Esophagus muscularis mucosa (tissue), 4 donors: Measurements from ENCODE around the gene LDAF1. TPM values are rescaled to one million over a fixed set of nuclear protein-coding genes. Genes with fewer than 3 reads are reported as not detected.

Experiments used
- DNase-seq: peaks from one replicate; pipeline ENCODE4 v3.0.0-alpha.2; 2017; ENCODE audit errors: extremely low spot score
- H3K27ac ChIP-seq, 4 donors: fragments of 200-600 bp; sonication (generic); replicated peaks in 1 of 4; 1 replicate in 3 of 4; 2 replicates in 1 of 4; pipeline ENCODE4 v1.5.1; 2016 to 2019; ENCODE audit warnings: mild to moderate bottlenecking in 1 of 4
- H3K27me3 ChIP-seq, 4 donors: fragments of 200-600 bp; sonication (generic); one replicate each; pipeline versions ENCODE4 v1.5.1 to v1.6.0; 2016 to 2019
- H3K36me3 ChIP-seq, 4 donors: fragments of 200-600 bp; sonication (generic); one replicate each; pipeline ENCODE4 v1.5.1; 2016 to 2019
- H3K4me1 ChIP-seq, 4 donors: fragments of 200-600 bp; sonication (generic); one replicate each; pipeline ENCODE4 v1.5.1; 2016 to 2019
- H3K4me3 ChIP-seq, 4 donors: fragments of 200-600 bp; sonication (generic); 1 replicate in 2 of 4; 2 replicates in 2 of 4; pipeline ENCODE4 v1.5.1; 2016 to 2019; ENCODE audit warnings: mild to moderate bottlenecking in 4 of 4, moderate library complexity in 1 of 4
- H3K9me3 ChIP-seq, 4 donors: fragments of 200-600 bp; sonication (generic); 1 replicate in 3 of 4; 2 replicates in 1 of 4; pipeline ENCODE4 v1.5.1; 2016 to 2019
- EP300 ChIP-seq: sonication (generic); formaldehyde crosslinking; IDR thresholded peaks from one replicate; pipeline ENCODE4 v1.6.1; 2017; ENCODE audit warnings: antibody characterized with exemption
- POLR2A ChIP-seq: fragments of 450-650 bp; IDR thresholded peaks from one replicate; pipeline ENCODE4 v1.6.1; 2017; ENCODE audit warnings: antibody characterized with exemption, moderate library complexity, mild to moderate bottlenecking, low read depth
- POLR2AphosphoS5 ChIP-seq, 2 donors: sonication (generic); formaldehyde crosslinking; IDR thresholded peaks; one replicate each; pipeline ENCODE4 v1.6.1; 2017; ENCODE audit warnings: antibody characterized with exemption in 2 of 2
- WGBS: methylation state at CpG from one replicate; pipeline ENCODE4 v1.1.5; 2018; 5-methylcytosine and 5-hydroxymethylcytosine counted together
- intact Hi-C: fragments of 100-400 bp; cut with DNase I; formaldehyde crosslinking; loops from one replicate; pipeline ENCODE4 v1.15.1; 2023
- total RNA-seq, 4 donors: library from RNA; depleted of rRNA; stranded (reverse); fragments of >200 nt; gene quantifications; one replicate each; pipeline versions ENCODE4 v1.1.0 to v1.2.1, GENCODE V29; 2016
- TF ChIP-seq, protein P1 (sequence below), 3 experiments: fragments of 200-600 bp in 2 of 3; fragments of 450-650 bp in 1 of 3; sonication (generic) in 2 of 3; IDR thresholded peaks; one replicate each; pipeline ENCODE4 v1.5.1; 2017 to 2019; ENCODE audit warnings: antibody characterized with exemption in 3 of 3, mild to moderate bottlenecking in 2 of 3, moderate library complexity in 1 of 3

The LDAF1 gene
- total RNA-seq, 4 donors from 2014 or later = 98.7 to 208 (median 141) TPM

DNA sequence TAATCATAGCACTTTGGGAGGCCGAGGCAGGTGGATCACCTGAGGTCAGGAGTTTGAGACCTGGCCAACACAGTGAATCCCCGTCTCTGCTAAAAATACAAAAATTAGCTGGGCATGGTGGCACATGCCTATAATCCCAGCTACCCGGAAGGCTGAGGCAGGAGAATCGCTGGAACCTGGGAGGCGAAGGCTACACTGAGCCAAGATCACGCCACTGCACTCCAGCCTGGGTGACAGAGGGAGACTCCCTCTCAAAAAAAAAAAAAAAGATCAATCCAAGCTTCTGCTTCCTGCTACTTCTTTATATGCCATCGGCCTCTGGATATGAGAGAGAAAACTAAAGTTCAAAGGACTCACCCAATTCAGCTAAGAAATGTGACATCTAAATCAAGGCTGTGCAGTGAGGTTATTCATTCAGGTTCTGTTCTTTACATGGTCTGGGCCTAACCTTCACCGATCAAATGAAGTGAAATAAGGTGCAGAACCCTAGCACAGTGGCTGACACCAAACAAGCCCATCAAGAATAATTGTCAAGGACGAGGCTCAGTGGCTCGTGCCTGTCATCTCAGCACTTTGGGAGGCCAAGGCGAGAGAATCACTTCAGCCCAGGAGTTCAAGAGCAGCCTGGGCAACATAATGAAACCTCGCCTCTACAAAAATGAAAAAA, 27.3 kb downstream of the LDAF1 start:
- TF ChIP-seq, protein P1, sequence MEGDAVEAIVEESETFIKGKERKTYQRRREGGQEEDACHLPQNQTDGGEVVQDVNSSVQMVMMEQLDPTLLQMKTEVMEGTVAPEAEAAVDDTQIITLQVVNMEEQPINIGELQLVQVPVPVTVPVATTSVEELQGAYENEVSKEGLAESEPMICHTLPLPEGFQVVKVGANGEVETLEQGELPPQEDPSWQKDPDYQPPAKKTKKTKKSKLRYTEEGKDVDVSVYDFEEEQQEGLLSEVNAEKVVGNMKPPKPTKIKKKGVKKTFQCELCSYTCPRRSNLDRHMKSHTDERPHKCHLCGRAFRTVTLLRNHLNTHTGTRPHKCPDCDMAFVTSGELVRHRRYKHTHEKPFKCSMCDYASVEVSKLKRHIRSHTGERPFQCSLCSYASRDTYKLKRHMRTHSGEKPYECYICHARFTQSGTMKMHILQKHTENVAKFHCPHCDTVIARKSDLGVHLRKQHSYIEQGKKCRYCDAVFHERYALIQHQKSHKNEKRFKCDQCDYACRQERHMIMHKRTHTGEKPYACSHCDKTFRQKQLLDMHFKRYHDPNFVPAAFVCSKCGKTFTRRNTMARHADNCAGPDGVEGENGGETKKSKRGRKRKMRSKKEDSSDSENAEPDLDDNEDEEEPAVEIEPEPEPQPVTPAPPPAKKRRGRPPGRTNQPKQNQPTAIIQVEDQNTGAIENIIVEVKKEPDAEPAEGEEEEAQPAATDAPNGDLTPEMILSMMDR (IDR thresholded peaks at IDR 0.05) = no peak
- TF ChIP-seq POLR2A (no peak), EP300 (no peak), POLR2AphosphoS5 (IDR thresholded peaks at IDR 0.05) (no peak)
- H3K4me1 ChIP-seq = peaks cover 0 to 9% (median 7%) of the 10 kb centered on the region in 4 donors
- intact Hi-C loops = loop anchor here (5.0 to 10.0 kb wide), 2 partner anchors 92 to 369 kb away; partner anchors contain the start of gene CRYM
- H3K4me3 ChIP-seq = no peak overlapping the region
- H3K27ac ChIP-seq = no peak overlapping the region
- WGBS = 89% methylated on average over 12 of the region's 12 CpGs
- no peaks in the 10 kb centered on the region for H3K9me3 ChIP-seq
- DNase-seq = no peak
- no peaks in the 10 kb centered on the region for H3K27me3 ChIP-seq
- H3K36me3 ChIP-seq = peaks cover 13 to 24% (median 19%) of the 10 kb centered on the region in 4 donors

DNA sequence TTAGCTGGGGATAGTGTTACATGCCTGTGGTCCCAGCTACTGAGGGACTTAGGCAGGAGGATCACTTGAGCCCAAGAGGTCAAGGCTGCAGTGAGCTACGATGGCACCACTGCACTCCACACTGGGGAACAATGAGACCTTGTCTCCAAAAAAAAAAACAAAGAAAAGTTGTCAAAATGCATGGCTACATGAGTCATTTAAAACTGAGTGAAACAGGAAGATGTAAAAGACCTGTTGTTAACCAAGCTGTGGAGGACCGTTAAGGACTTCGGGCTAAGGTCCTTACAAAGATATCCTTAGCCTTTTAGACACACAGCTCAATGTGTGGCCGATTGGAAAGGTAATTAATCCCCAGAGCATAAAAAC, 27.8 kb downstream of the LDAF1 start:
- peaks cover 8 to 19% (median 13%) of the 10 kb centered on the region in 4 donors for H3K36me3 ChIP-seq
- DNase-seq = no peak
- H3K4me3 ChIP-seq = no peak overlapping the region
- H3K4me1 ChIP-seq = peaks cover 0 to 9% (median 7%) of the 10 kb centered on the region in 4 donors
- H3K27me3 ChIP-seq = no peaks in the 10 kb centered on the region
- 63% methylated on average over 4 of the region's 4 CpGs for WGBS
- H3K27ac ChIP-seq = no peak overlapping the region
- intact Hi-C loops = loop anchor here (5.0 to 10.0 kb wide), 2 partner anchors 91 to 368 kb away; partner anchors contain the start of gene CRYM
- TF ChIP-seq POLR2A = no peak
- TF ChIP-seq POLR2AphosphoS5 (IDR thresholded peaks at IDR 0.05) = no peak
- TF ChIP-seq EP300 = no peak
- TF ChIP-seq, protein P1 (IDR thresholded peaks at IDR 0.05) = no peak
- no peaks in the 10 kb centered on the region for H3K9me3 ChIP-seq

DNA sequence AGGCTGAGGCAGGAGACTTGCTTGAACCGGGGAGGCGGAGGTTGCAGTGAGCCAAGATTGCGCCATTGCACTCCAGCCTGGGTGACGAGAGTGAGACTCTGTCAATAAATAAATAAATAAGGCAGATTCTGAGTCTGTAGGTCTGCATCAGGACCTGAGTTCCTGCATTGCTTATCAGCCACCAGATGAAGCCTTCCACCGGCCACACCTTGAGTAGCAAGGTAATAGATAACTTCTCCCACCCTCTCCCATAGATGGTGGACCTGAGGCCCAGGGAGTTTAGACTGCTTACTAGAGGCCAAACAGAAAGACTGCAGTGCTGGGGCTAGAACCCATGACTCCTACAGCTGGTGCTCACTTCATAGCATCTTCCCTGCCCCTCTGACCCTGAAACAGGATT, 30.8 kb downstream of the LDAF1 start:
- Histone ChIP-seq H3K4me1 (peaks cover 0 to 9% (median 7%) of the 10 kb centered on the region in 4 donors), H3K4me3 (no peak overlapping the region), H3K27ac (no peak overlapping the region), H3K9me3 (no peaks in the 10 kb centered on the region), H3K36me3 (no peaks in the 10 kb centered on the region), H3K27me3 (no peaks in the 10 kb centered on the region)
- intact Hi-C loops = loop anchor here (2.0 to 10.0 kb wide), 3 partner anchors 88 to 365 kb away; partner anchors contain the start of gene CRYM
- no peak for DNase-seq
- 85% methylated on average over 5 of the region's 5 CpGs for WGBS
- no peak for TF ChIP-seq POLR2AphosphoS5 (IDR thresholded peaks at IDR 0.05)
- no peak for TF ChIP-seq POLR2A
- TF ChIP-seq, protein P1 (IDR thresholded peaks at IDR 0.05) = no peak
- TF ChIP-seq EP300 = no peak

DNA sequence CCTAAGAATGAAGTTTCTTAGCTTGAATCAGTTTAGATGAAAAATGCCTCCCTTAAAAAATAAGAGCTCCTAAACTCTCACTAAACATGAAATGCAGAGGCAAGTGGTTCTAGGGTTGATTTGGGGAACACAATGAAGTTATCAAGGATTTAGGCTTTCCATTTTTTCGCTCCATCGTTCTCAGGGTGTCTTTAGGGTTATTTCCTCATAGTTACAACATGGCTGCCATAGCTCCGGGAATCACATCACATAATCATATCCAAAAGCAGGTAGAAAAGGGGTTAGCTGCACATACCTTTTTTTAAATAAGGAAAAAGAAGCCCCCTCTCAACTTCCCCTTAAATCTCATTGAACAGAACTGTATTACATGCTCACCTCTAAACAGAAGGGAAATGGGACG, 31.5 kb downstream of the LDAF1 start:
- Histone ChIP-seq H3K4me1 (peaks cover 0 to 9% (median 7%) of the 10 kb centered on the region in 4 donors), H3K4me3 (no peak overlapping the region), H3K27me3 (no peaks in the 10 kb centered on the region), H3K36me3 (no peaks in the 10 kb centered on the region), H3K9me3 (no peaks in the 10 kb centered on the region), H3K27ac (no peak overlapping the region)
- DNase-seq = no peak
- TF ChIP-seq EP300 (no peak), POLR2A (no peak)
- 95% methylated on average over 4 of the region's 4 CpGs for WGBS
- intact Hi-C loops = no loop called here

DNA sequence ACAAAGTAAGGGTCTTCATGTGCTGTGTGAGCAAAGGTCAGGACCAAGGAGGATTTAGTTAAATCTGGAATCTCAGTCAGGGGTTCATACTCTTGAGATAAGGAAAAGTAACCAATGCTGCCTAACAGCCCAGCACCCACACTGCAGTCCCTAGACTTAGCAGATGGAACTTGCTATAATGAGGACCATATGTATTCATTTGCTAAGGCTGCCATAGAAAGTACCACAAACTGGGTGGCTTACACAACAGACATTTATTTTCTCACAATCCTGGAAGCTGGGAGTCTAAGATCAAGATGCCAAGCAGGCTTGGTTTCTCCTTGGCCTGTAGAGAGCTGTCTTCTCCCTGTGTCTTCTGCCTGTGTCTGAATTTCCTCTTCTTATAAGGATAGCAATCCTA, 32.1 kb downstream of the LDAF1 start:
- Histone ChIP-seq H3K9me3 (no peaks in the 10 kb centered on the region), H3K27me3 (no peaks in the 10 kb centered on the region), H3K4me3 (no peak overlapping the region), H3K27ac (no peak overlapping the region), H3K4me1 (peaks cover 0 to 9% (median 7%) of the 10 kb centered on the region in 4 donors), H3K36me3 (no peaks in the 10 kb centered on the region)
- TF ChIP-seq POLR2A = no peak
- DNase-seq = no peak
- intact Hi-C loops = no loop called here
